A673 (cell line): ENCODE measurements around the gene CYP19A1. TPM values are rescaled to one million over a fixed set of nuclear protein-coding genes. Genes with fewer than 3 reads are reported as not detected.

Experiments used
- BruUV-seq: library from RNA; stranded (reverse); fragments of 400-500 nt; replicated peaks from 2 replicates; lab custom pipeline; 2021; lab: Mats Ljungman, UMichigan
- CTCF ChIA-PET: fragments of 300-600 bp; sonication (Branson Sonifier 250); formaldehyde crosslinking; loops from one replicate; lab custom pipeline; 2022; ENCODE audit warnings: antibody characterized with exemption; lab: Charles Lee
- POLR2A ChIA-PET: fragments of 300-600 bp; sonication (Branson Sonifier 250); formaldehyde crosslinking; loops from one replicate; lab custom pipeline; 2022; ENCODE audit warnings: antibody characterized with exemption; ENCODE audit not compliant: low non-redundant PET; lab: Charles Lee
- DNase-seq: peaks from one replicate; pipeline ENCODE4 v3.0.0-alpha.2; 2015; ENCODE audit warnings: low spot score
- H3K27ac ChIP-seq: fragments of 200-600 bp; sonication (generic); 2 replicates; pipeline ENCODE4 v1.5.1; 2016; ENCODE audit warnings: mixed run types, low read depth, mild to moderate bottlenecking, mixed read lengths, antibody characterized with exemption, low read length; ENCODE audit not compliant: poor library complexity, severe bottlenecking
- H3K27me3 ChIP-seq: fragments of 200-600 bp; sonication (generic); replicated peaks from 2 replicates; pipeline ENCODE4 v1.6.1; 2017; ENCODE audit warnings: mixed run types, low read depth, mild to moderate bottlenecking, mixed read lengths, antibody characterized with exemption, low read length; ENCODE audit not compliant: insufficient read depth, poor library complexity
- H3K36me3 ChIP-seq: fragments of 200-600 bp; sonication (generic); 2 replicates; pipeline ENCODE4 v1.6.1; 2016; ENCODE audit warnings: mixed run types, mild to moderate bottlenecking, mixed read lengths, antibody characterized with exemption, low read length; ENCODE audit not compliant: insufficient read depth, poor library complexity, severe bottlenecking
- H3K4me1 ChIP-seq: fragments of 200-600 bp; sonication (generic); 2 replicates; pipeline ENCODE4 v1.6.1; 2017; ENCODE audit warnings: mixed run types, mild to moderate bottlenecking, mixed read lengths, antibody characterized with exemption, low read length; ENCODE audit not compliant: insufficient read depth, poor library complexity, severe bottlenecking
- H3K4me3 ChIP-seq: fragments of 200-600 bp; sonication (generic); 2 replicates; pipeline ENCODE4 v1.5.1; 2016; ENCODE audit warnings: low read depth, mixed run types, mild to moderate bottlenecking, mixed read lengths, low read length; ENCODE audit not compliant: poor library complexity, severe bottlenecking
- H3K9me3 ChIP-seq: fragments of 200-600 bp; sonication (generic); 2 replicates; pipeline ENCODE4 v1.6.1; 2016; ENCODE audit warnings: mixed run types, low read depth, mild to moderate bottlenecking, mixed read lengths, antibody characterized with exemption, low read length; ENCODE audit not compliant: poor library complexity, severe bottlenecking
- CTCF ChIP-seq: fragments of 300-800, 200-600 bp; sonication (generic); conservative IDR thresholded peaks from 2 replicates; pipeline ENCODE4 v1.5.1; 2017; ENCODE audit warnings: low read depth, mild to moderate bottlenecking, antibody characterized with exemption, low read length, moderate library complexity, mixed read lengths
- EZH2 ChIP-seq: fragments of 200-600 bp; sonication (generic); IDR thresholded peaks from 2 replicates; pipeline ENCODE4 v1.6.1; 2017; ENCODE audit warnings: borderline replicate concordance, low read depth, mild to moderate bottlenecking, mixed read lengths, antibody characterized with exemption, low read length; ENCODE audit not compliant: poor library complexity, severe bottlenecking
- intact Hi-C: fragments of 100-400 bp; cut with micrococcal nuclease; formaldehyde crosslinking; loops from one replicate; pipeline ENCODE4 v1.10.0; 2022; ENCODE audit not compliant: unreplicated experiment
- total RNA-seq: library from RNA; stranded (reverse); gene quantifications from 2 replicates; pipeline ENCODE4 v1.2.3, GENCODE V29; 2021

CYP19A1 gene
- total RNA-seq, 1 experiment from 2014 or later: 0.80 TPM

- BruUV-seq: no TSS peak
- Histone ChIP-seq H3K4me3 (peak overlapping the region; percentile 39), H3K27ac (no peak overlapping the region), H3K27me3 (peaks cover 56% of the 10 kb centered on the region), H3K9me3 (no peaks in the 10 kb centered on the region), H3K4me1 (peaks cover 8% of the 10 kb centered on the region), H3K36me3 (no peaks in the 10 kb centered on the region)
- ChIA-PET CTCF (interaction anchor here (1.4 kb wide), 1 partner anchor 103 kb away, joined by 3 read pairs; no protein-coding TSS in a partner anchor), POLR2A (no interaction called here)
- no peak for TF ChIP-seq EZH2
- no peak for TF ChIP-seq CTCF
- no peak for DNase-seq
- intact Hi-C loops: no loop called here
Measured at GRCh38 chr15:51266656-51267050, 71.7 kb downstream of the CYP19A1 start.

DNA sequence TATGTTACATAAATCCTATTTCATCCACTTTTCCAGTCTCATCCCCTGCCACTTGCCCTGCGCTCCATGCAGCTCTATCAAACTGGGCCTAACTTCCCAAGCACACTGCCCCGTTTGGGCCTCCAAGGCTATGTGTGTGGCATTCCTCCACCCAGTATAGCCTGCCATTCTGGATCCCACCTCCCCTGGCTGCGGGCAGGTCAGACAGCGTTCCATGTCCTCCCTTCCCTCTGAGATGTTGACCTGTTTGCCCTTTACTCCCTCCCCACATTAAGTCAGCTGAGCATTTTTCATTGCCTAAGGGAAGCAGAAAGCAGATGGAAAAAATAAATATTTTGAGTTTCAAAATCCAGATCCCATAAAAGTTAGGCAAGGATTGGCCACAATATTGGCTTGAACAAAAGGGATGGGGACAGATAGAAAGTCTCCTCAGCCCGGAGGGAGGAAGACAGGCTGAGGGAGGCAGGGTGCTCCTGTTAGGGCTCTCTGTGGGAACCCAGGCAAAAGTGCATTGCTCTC, 73.3 kb downstream of the CYP19A1 start:
- DNase-seq: no peak
- H3K27me3 ChIP-seq: peaks cover 52% of the 10 kb centered on the region
- no TSS peak for BruUV-seq
- H3K36me3 ChIP-seq: no peaks in the 10 kb centered on the region
- no peak overlapping the region for H3K4me3 ChIP-seq
- H3K9me3 ChIP-seq: no peaks in the 10 kb centered on the region
- intact Hi-C loops: no loop called here
- no peak overlapping the region for H3K27ac ChIP-seq
- ChIA-PET CTCF (no interaction called here), POLR2A (no interaction called here)
- TF ChIP-seq CTCF (no peak), EZH2 (no peak)
- peaks cover 8% of the 10 kb centered on the region for H3K4me1 ChIP-seq

DNA sequence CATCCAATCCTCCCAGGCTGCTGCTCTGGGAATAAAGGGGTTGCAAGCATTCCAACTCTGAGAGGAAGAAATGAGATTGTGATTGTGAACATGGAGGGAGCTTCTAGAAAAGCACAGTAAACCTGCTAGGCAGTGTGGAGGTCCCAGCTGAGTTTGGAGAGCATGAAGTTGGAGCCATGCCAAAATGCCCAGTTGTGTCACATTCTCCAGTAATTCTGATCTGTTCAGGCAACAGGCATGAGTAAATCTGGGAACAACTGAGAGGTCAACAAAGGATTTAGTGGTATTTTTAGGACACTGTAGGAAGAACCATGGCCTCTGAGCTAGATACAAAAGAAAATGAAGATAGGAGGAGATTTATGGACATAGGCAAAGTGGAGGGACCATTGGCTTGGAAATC, 74.7 kb downstream of the CYP19A1 start:
- Histone ChIP-seq H3K4me1 (peaks cover 8% of the 10 kb centered on the region), H3K27ac (no peak overlapping the region), H3K9me3 (no peaks in the 10 kb centered on the region), H3K27me3 (peaks cover 46% of the 10 kb centered on the region), H3K36me3 (no peaks in the 10 kb centered on the region), H3K4me3 (no peak overlapping the region)
- CTCF ChIA-PET: no interaction called here
- no peak for DNase-seq
- no TSS peak for BruUV-seq
- POLR2A ChIA-PET: no interaction called here
- intact Hi-C loops: no loop called here
- TF ChIP-seq EZH2 (no peak), CTCF (no peak)
